ENCODE results near the gene IFT88.

IFT88 gene

DNA sequence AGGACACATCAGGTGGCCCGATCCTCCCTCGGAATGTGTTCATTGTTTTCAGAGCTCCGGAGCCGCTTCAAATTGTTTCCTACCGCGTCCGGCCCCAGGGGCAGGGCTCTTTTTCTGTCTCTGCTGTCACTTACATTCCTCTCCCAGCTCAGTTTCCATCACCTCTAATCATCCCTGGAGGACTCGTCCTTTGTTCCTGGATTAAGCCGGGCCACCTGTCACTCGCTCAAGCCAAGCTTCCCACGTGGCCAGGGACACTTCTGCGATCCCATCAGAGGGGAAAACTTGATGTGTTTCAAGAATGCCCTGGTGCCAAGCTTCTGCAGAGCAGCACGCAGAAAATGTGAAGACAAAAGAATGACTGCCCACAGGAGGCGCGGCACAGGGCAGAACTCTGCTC is 150.0 kb downstream of the IFT88 start:
- DNase-seq (ENCODE audit: low spot score): no peak

DNA sequence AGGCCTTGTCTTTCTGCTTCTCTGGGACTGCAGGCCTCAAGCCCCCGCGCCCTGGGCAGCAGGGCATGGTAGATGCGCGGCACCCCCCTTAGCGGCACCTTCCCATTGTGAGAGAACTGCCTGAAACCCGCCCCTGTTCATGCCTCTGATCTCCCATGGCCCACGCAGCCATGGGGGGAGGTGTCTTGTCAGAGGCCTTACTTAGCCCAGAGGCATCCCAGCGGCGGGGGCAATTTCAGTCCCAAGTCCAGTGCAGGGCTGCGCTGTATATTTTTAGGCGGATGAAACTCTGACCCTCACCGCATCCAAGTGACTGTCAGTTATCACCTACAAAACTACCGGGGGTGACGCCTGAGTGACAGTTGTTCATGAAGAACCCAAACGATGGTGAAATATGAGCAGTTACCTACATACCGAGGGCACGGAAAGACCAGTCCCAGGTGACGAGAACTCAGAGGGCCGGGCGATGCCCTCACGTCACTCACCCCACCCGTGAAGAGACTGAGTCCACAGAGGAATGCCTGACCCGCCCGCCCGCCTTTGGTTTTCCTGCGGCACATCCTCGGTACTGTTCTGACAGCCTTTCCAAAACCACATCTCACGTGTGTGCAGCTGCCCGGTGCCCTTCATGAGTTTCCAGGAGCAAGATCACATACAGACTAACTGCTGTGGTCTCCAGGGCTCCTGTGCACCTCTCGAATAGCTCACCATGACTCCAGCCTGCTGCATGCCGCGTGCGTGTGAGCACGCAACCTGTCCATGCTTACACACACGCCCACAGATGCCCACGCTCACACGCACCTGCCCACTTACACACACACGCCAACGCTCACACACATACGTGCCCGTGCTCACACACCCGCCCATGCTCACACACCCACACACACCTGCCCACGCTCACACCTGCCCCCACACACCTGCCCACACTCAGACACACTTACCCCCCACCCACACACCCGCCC is 150.9 kb downstream of the IFT88 start:
- no peak for DNase-seq (ENCODE audit: low spot score)

GRCh38 chr13:20718958-20719566 is 152.1 kb downstream of the IFT88 start:
- DNase-seq (ENCODE audit: low spot score): no peak

DNA sequence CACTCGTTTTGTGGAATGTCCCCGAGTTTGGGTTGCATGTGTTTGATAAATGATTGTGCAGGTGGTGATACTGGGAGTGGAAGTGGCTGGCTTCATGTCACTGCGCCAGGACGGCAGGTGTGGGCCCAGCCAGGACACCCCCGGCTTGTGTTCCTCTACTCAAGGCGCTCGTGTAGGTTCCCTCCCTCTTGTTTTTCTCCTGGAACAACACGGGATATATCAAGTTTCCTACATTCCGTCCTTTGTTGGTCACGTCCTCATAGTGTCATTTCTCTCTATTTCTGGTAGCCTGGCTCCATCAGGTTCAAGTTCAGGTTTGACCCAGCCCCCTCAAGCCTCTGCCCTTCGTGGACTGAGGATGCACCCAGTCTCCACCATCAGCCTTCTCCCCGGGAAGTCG is 152.8 kb downstream of the IFT88 start:
- no peak for DNase-seq (ENCODE audit: low spot score)

DNA sequence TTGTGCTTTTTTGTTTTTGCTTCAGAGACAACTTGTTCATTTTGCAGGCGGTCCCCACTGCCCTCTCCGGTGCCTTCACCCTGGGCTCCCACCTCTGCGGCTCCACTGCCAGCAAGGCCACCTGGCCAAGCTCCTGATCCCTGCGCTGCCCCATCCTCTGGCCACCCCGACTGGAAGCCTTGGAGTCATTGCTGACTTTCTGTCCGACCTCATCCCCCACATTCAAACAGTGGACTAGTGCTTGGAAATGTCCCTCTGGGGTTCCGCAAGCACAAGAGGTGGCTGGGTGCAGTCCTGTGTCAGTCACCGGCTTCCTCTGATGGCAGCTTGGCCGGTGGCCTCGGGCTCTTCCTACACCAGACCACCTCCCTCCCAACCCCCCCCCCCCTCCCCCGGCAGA is 153.5 kb downstream of the IFT88 start:
- no peak for DNase-seq (ENCODE audit: low spot score)

DNA sequence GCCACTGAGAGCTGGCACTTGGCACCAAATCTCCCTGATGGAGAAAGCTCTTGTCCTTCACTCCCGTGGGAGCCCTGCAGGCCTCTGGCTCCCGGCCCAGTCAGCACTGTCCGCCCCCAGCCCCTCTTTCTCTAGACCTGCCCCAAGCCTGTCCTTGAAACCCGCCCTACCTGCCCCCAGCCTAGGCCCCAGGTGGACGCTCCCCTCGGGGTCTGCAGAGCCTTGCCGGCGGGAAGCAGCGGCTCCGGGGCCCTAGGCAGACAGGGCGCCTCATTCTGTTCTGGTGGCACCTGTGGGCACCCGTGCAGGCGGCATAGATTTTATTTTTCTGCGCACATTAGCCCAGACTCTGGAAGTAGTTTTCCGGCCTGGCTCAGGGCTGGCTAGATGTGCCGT is 154.1 kb downstream of the IFT88 start:
- no peak for DNase-seq (ENCODE audit: low spot score)

DNA sequence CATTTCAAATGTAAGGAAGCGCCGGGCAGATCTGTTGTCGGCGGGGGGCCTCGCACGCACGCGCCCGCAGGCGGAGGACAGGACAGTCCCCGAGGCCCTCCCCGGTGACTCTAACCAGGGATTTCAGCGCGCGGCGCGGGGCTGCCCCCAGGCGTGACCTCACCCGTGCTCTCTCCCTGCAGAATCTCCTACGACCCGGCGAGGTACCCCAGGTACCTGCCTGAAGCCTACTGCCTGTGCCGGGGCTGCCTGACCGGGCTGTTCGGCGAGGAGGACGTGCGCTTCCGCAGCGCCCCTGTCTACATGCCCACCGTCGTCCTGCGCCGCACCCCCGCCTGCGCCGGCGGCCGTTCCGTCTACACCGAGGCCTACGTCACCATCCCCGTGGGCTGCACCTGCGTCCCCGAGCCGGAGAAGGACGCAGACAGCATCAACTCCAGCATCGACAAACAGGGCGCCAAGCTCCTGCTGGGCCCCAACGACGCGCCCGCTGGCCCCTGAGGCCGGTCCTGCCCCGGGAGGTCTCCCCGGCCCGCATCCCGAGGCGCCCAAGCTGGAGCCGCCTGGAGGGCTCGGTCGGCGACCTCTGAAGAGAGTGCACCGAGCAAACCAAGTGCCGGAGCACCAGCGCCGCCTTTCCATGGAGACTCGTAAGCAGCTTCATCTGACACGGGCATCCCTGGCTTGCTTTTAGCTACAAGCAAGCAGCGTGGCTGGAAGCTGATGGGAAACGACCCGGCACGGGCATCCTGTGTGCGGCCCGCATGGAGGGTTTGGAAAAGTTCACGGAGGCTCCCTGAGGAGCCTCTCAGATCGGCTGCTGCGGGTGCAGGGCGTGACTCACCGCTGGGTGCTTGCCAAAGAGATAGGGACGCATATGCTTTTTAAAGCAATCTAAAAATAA is 154.7 kb downstream of the IFT88 start:
- DNase-seq (ENCODE audit: low spot score): no peak

GRCh38 chr13:20727856-20728255 is 160.9 kb downstream of the IFT88 start:
- DNase-seq (ENCODE audit: low spot score): no peak

- no peak for DNase-seq (ENCODE audit: low spot score)
Measured at GRCh38 chr13:20728579-20729311, 161.8 kb downstream of the IFT88 start.

- no peak for DNase-seq (ENCODE audit: low spot score)
Measured at GRCh38 chr13:20729633-20730585, 163.0 kb downstream of the IFT88 start.

- DNase-seq (ENCODE audit: low spot score): no peak
Measured at GRCh38 chr13:20738616-20739015, 171.7 kb downstream of the IFT88 start.

DNA sequence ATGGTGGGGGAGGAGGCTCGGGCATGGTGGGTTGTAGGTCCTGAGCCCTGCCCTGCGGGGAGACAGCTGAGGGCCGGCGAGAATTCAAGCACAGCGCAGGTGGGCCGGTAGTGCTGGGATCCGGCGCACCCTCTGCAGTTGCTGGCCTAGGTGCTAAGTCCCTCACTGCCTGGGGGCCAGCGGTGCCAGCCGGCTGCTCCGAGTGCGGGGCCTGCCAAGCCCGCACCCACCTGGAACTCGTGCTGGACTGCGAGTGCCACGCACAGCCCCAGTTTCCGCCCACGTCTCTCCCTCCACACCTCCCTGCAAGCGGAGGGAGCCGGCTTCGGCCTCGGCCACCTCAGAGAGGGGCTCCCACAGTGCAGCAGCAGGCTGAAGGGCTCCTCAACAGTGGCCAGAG is 173.1 kb downstream of the IFT88 start:
- DNase-seq (ENCODE audit: low spot score): no peak
